ENCODE measurements around the gene ZNF513.
"Not testable (repeated sequence)": the region's sequence is repeated elsewhere in the genome, so short reads cannot be mapped to it uniquely, and the experiment has no call there.

GRCh38 chr2:27353386-27353761 lies 27.2 kb downstream of the ZNF513 start:
- TF ChIP-seq CTCF, POLR2A (IDR thresholded peaks at IDR 0.05): not testable (repeated sequence)

Data from esophagus squamous epithelium (tissue), 4 donors.